Stimulated activated CD8-positive, alpha-beta memory T cell treated with anti-CD3 and anti-CD28 coated beads, Interleukin-7, amount 100 ng/mL, for 4 hours (primary cell): ENCODE measurements around the gene SNAPC1.
"Not testable (repeated sequence)": the region's sequence is repeated elsewhere in the genome, so short reads cannot be mapped to it uniquely, and the experiment has no call there.

Experiments
- DNase-seq, 2 donors: peaks; one replicate each; pipeline ENCODE4 v3.0.0-alpha.2; 2020; ENCODE audit warnings: low read depth in 2 of 2

The SNAPC1 gene

GRCh38 chr14:61750708-61751474 is 11.3 kb upstream of the SNAPC1 start:
- peak; percentile 51 to 73 for DNase-seq

- no peak for DNase-seq
These were observed 10.7 kb upstream of the SNAPC1 start for GRCh38 chr14:61751475-61751989.

- DNase-seq: no peak
These were observed 9.6 kb upstream of the SNAPC1 start for GRCh38 chr14:61752626-61753025.

GRCh38 chr14:61753631-61754030 is 8.6 kb upstream of the SNAPC1 start:
- DNase-seq: no peak

- DNase-seq: no peak
These were observed 7.4 kb upstream of the SNAPC1 start for GRCh38 chr14:61754627-61755381.

- not testable (repeated sequence) for DNase-seq
These were observed 6.9 kb upstream of the SNAPC1 start for GRCh38 chr14:61755382-61755742.

GRCh38 chr14:61756135-61756534 is 6.1 kb upstream of the SNAPC1 start:
- no peak for DNase-seq

GRCh38 chr14:61759878-61760277 is 2.3 kb upstream of the SNAPC1 start:
- no peak for DNase-seq

- DNase-seq: no peak
These were observed 663 bp upstream of the SNAPC1 start for GRCh38 chr14:61761557-61761956.

- no peak for DNase-seq
These were observed 2.3 kb downstream of the SNAPC1 start for GRCh38 chr14:61764342-61765122.

- no peak for DNase-seq
These were observed 3.2 kb downstream of the SNAPC1 start for GRCh38 chr14:61765225-61765943.

- no peak for DNase-seq
These were observed 3.9 kb downstream of the SNAPC1 start for GRCh38 chr14:61766151-61766550.

- no peak for DNase-seq
These were observed 6.0 kb downstream of the SNAPC1 start for GRCh38 chr14:61768240-61768639.

GRCh38 chr14:61769893-61770292 is 7.7 kb downstream of the SNAPC1 start:
- no peak for DNase-seq

GRCh38 chr14:61774861-61775260 is 12.6 kb downstream of the SNAPC1 start:
- DNase-seq: no peak

GRCh38 chr14:61780125-61780524 is 17.9 kb downstream of the SNAPC1 start:
- no peak for DNase-seq

GRCh38 chr14:61797309-61797708 is 35.1 kb downstream of the SNAPC1 start:
- no peak for DNase-seq

- no peak for DNase-seq
These were observed 39.9 kb downstream of the SNAPC1 start for GRCh38 chr14:61802010-61802568.

GRCh38 chr14:61803755-61804154 is 41.5 kb downstream of the SNAPC1 start:
- DNase-seq: no peak

- no peak for DNase-seq
These were observed 43.2 kb downstream of the SNAPC1 start for GRCh38 chr14:61805451-61805850.

- DNase-seq: no peak
These were observed 49.7 kb downstream of the SNAPC1 start for GRCh38 chr14:61811882-61812346.
